Glutamatergic neuron (in vitro differentiated cells): ENCODE data around the gene CHPF. TPM values are rescaled to one million over a fixed set of nuclear protein-coding genes. Genes with fewer than 3 reads are reported as not detected.

Source experiments
- DNase-seq: peaks from one replicate; pipeline ENCODE4 v3.0.0; 2022
- H3K27ac Mint-ChIP-seq: one replicate; pipeline ENCODE4 v1.8.0; 2020; ENCODE audit warnings: mild to moderate bottlenecking, mixed read lengths, inconsistent platforms; ENCODE audit not compliant: unreplicated experiment
- H3K27me3 Mint-ChIP-seq: one replicate; pipeline ENCODE4 v1.8.0; 2020; ENCODE audit warnings: mild to moderate bottlenecking, moderate library complexity, mixed read lengths, inconsistent platforms; ENCODE audit not compliant: unreplicated experiment
- H3K36me3 Mint-ChIP-seq: one replicate; pipeline ENCODE4 v1.8.0; 2020; ENCODE audit warnings: mild to moderate bottlenecking, mixed read lengths, inconsistent platforms; ENCODE audit not compliant: unreplicated experiment
- H3K4me1 Mint-ChIP-seq: one replicate; pipeline ENCODE4 v1.8.0; 2020; ENCODE audit warnings: mild to moderate bottlenecking, low read depth, mixed read lengths, inconsistent platforms; ENCODE audit not compliant: unreplicated experiment
- H3K4me3 Mint-ChIP-seq: one replicate; pipeline ENCODE4 v1.8.0; 2020; ENCODE audit warnings: mild to moderate bottlenecking, mixed read lengths, inconsistent platforms; ENCODE audit not compliant: unreplicated experiment
- H3K9me3 Mint-ChIP-seq: one replicate; pipeline ENCODE4 v1.8.0; 2020; ENCODE audit warnings: mild to moderate bottlenecking, moderate library complexity, mixed read lengths, inconsistent platforms; ENCODE audit not compliant: unreplicated experiment
- microRNA-seq: library from miRNA; unstranded; fragments of <30 nt; microRNA quantifications from one replicate; pipeline ENCODE4, GENCODE V29; 2020; ENCODE audit not compliant: unreplicated experiment
- total RNA-seq: library from RNA; stranded (reverse); fragmentation: NEBNext Ultra II Directional; extraction: Animal tissue kit (Norgen Biotek cat#: 25700); gene quantifications from one replicate; pipeline ENCODE4 v1.2.1, GENCODE V29; 2021; ENCODE audit not compliant: unreplicated experiment
- TF ChIP-seq, protein P1 (sequence below): fragments of 200-600 bp; sonication (generic); IDR thresholded peaks from one replicate; pipeline ENCODE4 v1.5.0; 2021; ENCODE audit not compliant: partially characterized antibody, unreplicated experiment

CHPF gene
- total RNA-seq, 1 donor from 2014 or later, result 31.1 TPM

DNA sequence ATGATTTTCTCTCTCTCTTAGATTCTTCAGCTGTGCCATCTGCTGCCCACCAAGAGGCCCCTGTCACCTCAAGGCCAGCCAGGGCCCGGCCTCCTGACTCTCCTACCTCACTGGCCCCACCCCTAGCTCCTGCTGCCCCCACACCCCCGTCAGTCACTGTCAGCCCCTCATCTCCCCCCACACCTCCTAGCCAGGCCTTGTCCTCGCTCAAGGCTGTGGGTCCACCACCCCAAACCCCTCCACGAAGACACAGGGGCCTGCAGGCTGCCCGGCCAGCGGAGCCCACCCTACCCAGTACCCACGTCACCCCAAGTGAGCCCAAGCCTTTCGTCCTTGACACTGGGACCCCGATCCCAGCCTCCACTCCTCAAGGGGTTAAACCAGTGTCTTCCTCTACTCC lies 54.3 kb downstream of the CHPF start:
- H3K27me3 Mint-ChIP-seq, result peaks cover 18% of the 10 kb centered on the region
- TF ChIP-seq, protein P1, sequence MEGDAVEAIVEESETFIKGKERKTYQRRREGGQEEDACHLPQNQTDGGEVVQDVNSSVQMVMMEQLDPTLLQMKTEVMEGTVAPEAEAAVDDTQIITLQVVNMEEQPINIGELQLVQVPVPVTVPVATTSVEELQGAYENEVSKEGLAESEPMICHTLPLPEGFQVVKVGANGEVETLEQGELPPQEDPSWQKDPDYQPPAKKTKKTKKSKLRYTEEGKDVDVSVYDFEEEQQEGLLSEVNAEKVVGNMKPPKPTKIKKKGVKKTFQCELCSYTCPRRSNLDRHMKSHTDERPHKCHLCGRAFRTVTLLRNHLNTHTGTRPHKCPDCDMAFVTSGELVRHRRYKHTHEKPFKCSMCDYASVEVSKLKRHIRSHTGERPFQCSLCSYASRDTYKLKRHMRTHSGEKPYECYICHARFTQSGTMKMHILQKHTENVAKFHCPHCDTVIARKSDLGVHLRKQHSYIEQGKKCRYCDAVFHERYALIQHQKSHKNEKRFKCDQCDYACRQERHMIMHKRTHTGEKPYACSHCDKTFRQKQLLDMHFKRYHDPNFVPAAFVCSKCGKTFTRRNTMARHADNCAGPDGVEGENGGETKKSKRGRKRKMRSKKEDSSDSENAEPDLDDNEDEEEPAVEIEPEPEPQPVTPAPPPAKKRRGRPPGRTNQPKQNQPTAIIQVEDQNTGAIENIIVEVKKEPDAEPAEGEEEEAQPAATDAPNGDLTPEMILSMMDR, result no peak

More for the DNA sequence above, 54.3 kb downstream of the CHPF start:
- Mint-ChIP-seq H3K36me3 (no peaks in the 10 kb centered on the region), H3K27ac (no peak overlapping the region), H3K4me1 (peaks cover 16% of the 10 kb centered on the region), H3K4me3 (no peak overlapping the region), H3K9me3 (peaks cover 3% of the 10 kb centered on the region)
- no peak for DNase-seq

Small RNA genes lying within 50 kb of the gene (microRNA-seq; reads per million reads assigned to microRNA genes)
- gene MIR3132, result 3.7 reads per million, percentile 27 among the genes with 10 or more reads in this experiment

Other genes starting within 250 kb of the CHPF start
- gene PTPRN, start 234.4 kb downstream of the CHPF start, total RNA-seq, result 104 TPM
- not detected for gene RESP18, start 211.1 kb downstream of the CHPF start, total RNA-seq
- 19.8 TPM for gene DNPEP, start 155.9 kb downstream of the CHPF start, total RNA-seq
- 1.3 TPM for gene DES, start 125.4 kb downstream of the CHPF start, total RNA-seq
- gene SPEG, start 109.0 kb downstream of the CHPF start, total RNA-seq, result 92.9 TPM
- 23.2 TPM for gene GMPPA, start 44.9 kb downstream of the CHPF start, total RNA-seq
- 5.4 TPM for gene ASIC4, start 29.3 kb downstream of the CHPF start, total RNA-seq
- gene TMEM198, start 219 bp upstream of the CHPF start, total RNA-seq, result 40.9 TPM
- 47.9 TPM for gene OBSL1, start 27.7 kb upstream of the CHPF start, total RNA-seq
- not detected for gene INHA, start 28.5 kb upstream of the CHPF start, total RNA-seq
- 34.5 TPM for gene STK11IP, start 54.0 kb upstream of the CHPF start, total RNA-seq
- 24.4 TPM for gene SLC4A3, start 83.8 kb upstream of the CHPF start, total RNA-seq